CD4-positive, alpha-beta T cell treated with Interleukin-15 for 4 hours (primary cell): ENCODE measurements around the gene VAV3.
"Not testable (repeated sequence)": the region's sequence is repeated elsewhere in the genome, so short reads cannot be mapped to it uniquely, and the experiment has no call there.

ENCODE experiments used
- DNase-seq: peaks from one replicate; pipeline ENCODE4 v3.0.0-alpha.2; 2020; ENCODE audit warnings: low spot score

Gene VAV3

DNA sequence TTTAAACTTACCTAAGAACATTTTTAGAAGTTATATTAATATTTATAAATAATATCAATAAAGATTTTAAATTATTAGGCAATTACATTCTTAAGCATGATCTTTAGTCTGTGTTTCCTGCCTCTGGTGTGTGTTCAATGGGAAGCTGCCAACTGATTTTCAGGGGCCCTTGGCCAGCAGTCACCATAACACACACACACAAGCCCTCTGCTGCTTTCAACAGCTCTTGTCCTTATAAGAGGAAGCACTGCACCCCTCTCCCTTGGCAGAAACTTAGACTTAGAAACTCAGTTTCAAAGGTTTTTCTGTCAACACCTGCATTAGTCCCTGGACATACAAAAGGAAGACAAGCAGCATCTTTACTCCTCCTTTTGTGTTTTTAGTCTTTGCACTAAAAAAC lies 81.4 kb downstream of the VAV3 start:
- no peak for DNase-seq

- DNase-seq, result no peak
Observed at GRCh38 chr1:107879927-107880326, 85.1 kb downstream of the VAV3 start.

DNA sequence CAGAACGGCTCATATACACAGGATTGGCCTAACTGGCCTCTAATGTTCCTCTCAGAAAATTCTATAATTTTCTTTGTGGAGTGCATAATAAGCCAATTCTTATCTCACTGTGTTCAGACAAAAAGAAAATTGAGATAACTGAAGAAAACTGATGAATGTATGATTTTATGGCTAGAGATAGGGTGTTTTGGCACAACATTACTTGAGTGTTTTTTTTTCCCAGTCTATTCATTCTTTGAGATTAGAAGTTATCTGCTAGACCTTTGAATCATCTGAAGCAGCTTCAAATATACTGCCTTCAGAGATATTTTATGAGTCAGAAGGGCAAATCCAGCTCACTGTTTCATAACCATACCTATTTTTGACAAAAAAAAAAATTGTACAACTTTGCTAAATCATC lies 85.6 kb downstream of the VAV3 start:
- DNase-seq, result no peak

GRCh38 chr1:107877745-107878144 lies 87.2 kb downstream of the VAV3 start:
- DNase-seq, result no peak

- DNase-seq, result no peak
Observed at GRCh38 chr1:107877092-107877491, 87.9 kb downstream of the VAV3 start.

GRCh38 chr1:107875689-107876088 lies 89.3 kb downstream of the VAV3 start:
- no peak for DNase-seq

DNA sequence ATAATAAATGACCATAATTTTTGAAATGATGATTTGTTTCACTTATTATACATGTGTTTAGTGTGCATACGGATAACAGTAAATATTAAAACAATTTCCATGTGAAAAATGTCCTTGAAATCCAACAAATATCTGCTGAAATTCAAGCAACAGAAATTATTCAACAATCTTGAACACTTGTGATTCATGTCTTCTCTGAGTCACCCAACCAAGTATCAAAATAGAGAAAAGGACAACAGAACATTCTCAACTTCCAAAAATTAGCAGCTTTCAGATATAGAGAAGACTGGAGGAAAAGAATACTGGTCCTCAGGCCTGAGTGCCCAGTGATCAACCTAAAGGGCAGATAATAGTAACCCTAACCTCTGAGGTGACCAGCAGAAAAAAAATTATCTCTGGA lies 90.8 kb downstream of the VAV3 start:
- DNase-seq, result no peak

- no peak for DNase-seq
Observed at GRCh38 chr1:107871687-107872395, 93.1 kb downstream of the VAV3 start.

DNA sequence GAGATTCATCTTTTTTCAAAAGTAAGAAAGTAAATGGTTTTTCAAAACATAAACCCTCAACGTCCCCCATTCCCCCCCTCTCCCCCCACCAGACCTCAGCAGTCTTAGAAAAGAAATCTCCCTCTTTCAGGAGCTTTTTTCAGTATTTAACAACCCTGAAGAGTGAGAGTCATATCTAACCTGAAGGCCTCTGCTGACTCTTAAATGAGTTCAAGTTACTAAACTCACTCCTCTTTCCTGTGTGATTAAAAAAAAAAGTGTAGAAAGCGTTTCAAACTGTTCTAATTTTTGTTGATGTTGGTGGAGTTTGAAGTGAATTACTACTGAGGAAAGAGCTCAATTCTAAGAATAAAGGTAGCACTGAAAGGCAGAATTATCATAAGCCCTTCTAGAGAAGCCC lies 93.7 kb downstream of the VAV3 start:
- DNase-seq, result no peak

- DNase-seq, result no peak
Observed at GRCh38 chr1:107870696-107871095, 94.3 kb downstream of the VAV3 start.

- DNase-seq, result no peak
Observed at GRCh38 chr1:107867897-107868296, 97.1 kb downstream of the VAV3 start.

- no peak for DNase-seq
Observed at GRCh38 chr1:107867422-107867821, 97.6 kb downstream of the VAV3 start.

DNA sequence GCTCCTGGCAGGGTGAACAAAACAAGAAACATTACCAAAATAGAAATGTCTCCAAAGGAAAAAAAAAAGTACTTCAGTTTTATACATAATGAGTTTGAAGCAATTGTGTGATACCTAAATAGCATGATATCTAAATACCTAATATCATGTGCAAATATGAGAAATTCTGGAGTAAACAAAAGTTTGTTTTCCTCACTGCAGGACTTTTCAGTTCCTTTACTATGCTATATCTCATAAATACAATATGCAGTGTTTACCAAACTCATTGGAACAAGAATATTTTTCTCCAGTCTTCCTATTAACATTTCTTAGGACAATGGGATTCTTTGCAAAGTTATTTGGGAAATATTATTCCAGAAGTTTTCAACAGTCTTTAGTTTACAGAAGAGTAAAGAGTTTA lies 98.1 kb downstream of the VAV3 start:
- DNase-seq, result no peak

GRCh38 chr1:107865627-107866026 lies 99.4 kb downstream of the VAV3 start:
- DNase-seq, result no peak

GRCh38 chr1:107863342-107863741 lies 101.6 kb downstream of the VAV3 start:
- no peak for DNase-seq

DNA sequence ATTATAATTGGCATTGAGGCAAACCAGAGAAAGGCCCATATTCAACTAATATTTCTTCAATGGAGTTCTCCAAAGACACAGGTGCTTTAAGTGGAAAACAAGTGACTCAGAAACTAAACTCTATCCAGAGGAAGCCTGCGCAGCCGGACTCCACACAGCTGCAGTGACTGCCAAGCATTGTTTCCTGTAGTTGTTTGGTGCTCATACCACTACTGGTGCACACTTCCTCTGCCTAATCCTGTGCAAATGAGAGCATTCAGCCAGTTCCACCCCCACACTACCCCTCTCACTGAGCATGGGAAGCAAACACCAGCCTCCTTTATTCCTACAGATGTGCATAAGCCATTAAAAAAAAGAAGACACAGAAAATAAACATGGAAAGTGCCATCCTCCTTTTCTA lies 102.9 kb downstream of the VAV3 start:
- DNase-seq, result no peak

GRCh38 chr1:107858323-107858722 lies 106.7 kb downstream of the VAV3 start:
- DNase-seq, result no peak

DNA sequence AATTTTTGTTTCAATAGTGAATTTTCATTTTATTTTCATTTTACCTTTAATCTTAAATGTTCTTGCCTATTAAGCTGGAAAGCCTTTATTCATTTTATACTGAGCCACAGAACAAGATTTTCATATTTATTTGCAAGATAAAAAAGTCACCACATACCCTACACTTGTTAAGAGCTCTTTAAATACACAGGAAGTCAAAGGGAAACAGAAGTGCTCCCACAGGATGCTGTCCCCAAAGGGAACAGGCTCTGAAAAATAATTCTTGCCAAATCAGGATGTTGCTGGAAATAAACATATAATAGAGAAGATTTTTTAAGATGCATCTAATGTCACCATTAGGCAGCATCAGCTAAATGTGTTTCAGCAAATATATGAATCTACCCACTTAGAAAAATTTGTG lies 113.6 kb downstream of the VAV3 start:
- DNase-seq, result no peak

GRCh38 chr1:107844541-107845194 lies 120.3 kb downstream of the VAV3 start:
- DNase-seq, result not testable (repeated sequence)

GRCh38 chr1:107843989-107844388 lies 121.0 kb downstream of the VAV3 start:
- no peak for DNase-seq

GRCh38 chr1:107842241-107842640 lies 122.7 kb downstream of the VAV3 start:
- DNase-seq, result peak; percentile 10

DNA sequence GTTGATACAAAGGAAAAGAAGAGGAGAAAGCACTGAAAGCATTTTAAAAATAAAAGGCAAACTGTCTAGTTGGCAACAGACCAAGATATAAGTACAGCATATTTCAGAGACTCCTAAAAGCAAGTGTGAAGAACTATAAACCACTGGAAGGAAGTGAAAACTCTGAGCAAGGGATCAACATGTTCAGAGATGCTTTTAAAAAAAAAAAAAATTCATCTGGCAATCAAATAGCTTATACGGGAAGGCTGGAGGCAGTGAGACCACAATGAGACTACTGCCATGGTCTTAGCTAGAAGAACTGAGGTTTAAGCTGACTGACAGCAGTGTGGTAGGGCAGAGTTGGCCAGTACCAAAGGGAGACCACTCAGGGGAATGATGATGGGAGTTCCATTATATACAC lies 124.3 kb downstream of the VAV3 start:
- no peak for DNase-seq

DNA sequence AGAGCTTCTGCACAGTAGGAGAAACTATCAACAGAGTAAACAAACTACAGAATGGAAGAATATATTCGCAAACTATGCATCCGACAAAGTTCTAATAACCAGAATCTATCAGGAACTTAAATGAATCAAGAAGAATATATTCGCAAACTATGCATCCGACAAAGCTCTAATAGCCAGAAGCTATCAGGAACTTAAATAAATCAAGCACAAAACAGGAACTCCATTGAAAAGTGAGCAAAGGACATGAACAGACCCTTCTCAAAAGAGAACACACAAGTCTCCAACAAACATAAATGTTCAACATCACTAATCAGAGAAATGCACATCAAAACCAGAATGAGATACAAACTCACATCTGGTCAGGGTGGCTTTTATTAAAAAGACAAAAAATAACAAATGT lies 126.9 kb downstream of the VAV3 start:
- DNase-seq, result no peak

- DNase-seq, result no peak
Observed at GRCh38 chr1:107835151-107835670, 129.8 kb downstream of the VAV3 start.
